ENCODE measurements around the gene BCAM. TPM values are rescaled to one million over a fixed set of nuclear protein-coding genes. Genes with fewer than 3 reads are reported as not detected.

Gene BCAM
- total and polyA plus RNA-seq, 2 donors (not counting 3 experiments of a cell fraction or from before 2014, with no cell fraction given): 23.9 to 28.5 TPM

DNA sequence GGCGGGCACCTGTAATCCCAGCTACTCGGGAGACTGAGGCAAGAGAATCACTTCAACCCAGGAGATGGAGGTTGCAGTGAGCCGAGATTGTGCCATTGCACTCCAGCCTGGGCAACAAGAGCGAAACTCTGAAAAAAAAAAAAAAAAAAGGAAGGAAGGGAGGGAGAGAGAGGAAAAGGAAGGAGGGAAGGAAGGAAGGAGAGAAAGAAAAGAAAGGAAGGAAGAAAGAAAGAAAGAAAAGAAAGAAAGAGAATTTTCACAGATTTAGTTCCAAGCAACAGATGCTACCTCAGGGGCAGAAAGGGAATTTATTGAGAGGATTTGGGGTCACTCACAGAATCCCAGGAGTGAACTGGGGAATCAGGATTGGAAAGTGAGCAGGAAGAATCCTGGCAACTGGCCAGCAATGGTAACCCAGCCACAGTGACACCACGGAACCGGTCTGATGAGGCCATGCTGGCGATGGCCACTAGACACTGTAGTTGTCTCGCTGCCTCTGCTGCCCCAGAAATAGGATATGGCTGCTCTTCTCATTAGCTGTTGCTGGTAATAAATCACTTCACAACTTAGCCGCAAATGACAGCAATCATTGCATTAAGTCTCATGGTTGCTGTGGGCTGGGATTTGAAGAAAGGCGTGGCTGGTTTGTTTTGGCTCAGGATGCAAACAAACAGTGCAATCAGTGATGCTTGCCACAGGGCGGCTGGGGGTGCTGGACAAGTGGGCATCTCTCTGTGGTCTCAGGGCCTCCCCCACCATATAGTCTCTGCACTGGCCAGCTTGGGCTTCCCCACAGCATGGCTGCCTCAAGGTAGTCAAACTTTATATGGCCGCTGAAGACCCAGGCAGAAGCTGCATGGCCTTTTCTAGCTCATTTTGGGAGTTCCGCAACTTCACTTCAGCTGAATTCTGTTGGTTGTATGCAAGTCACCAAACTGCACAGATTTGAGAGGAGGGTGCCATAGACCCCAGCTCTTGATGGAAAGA, 5.2 kb upstream of the BCAM start:
- Histone ChIP-seq H3K79me2 (ENCODE audit: control insufficient read depth, insufficient read depth, low read length) (no peaks in the 10 kb centered on the region), H3K9ac (replicated peaks; ENCODE audit: extremely low read depth, insufficient read depth, low read length) (no peak overlapping the region), H3K36me3 (ENCODE audit: control insufficient read depth in 2 of 2, extremely low read depth in 1 of 2, insufficient read depth in 2 of 2, low read length in 2 of 2) (no peaks in the 10 kb centered on the region), H3K27ac (ENCODE audit: insufficient read depth, low read depth, low read length) (no peak overlapping the region), H3K9me1 (replicated peaks; ENCODE audit: control insufficient read depth, extremely low read depth, insufficient read depth, low read length) (no peaks in the 10 kb centered on the region), H2AFZ (ENCODE audit: low read depth, low read length) (no peak overlapping the region), H4K20me1 (replicated peaks; ENCODE audit: control insufficient read depth, extremely low read depth, insufficient read depth, low read length) (no peaks in the 10 kb centered on the region), H3K4me3 (replicated peaks in 1 of 3; ENCODE audit: insufficient read depth in 1 of 3, low read depth in 1 of 3, low read length in 3 of 3) (no peak overlapping the region), H3K4me1 (ENCODE audit: control insufficient read depth, extremely low read depth, insufficient read depth, low read length) (peaks cover 10% of the 10 kb centered on the region), H3K27me3 (ENCODE audit: control insufficient read depth in 2 of 2, insufficient read depth in 2 of 2, low read length in 2 of 2) (no peaks in the 10 kb centered on the region), H3K9me3 (replicated peaks; ENCODE audit: control insufficient read depth, insufficient read depth, low read length) (no peaks in the 10 kb centered on the region), H3K4me2 (ENCODE audit: insufficient read depth, low read length) (no peak overlapping the region)
- no TSS peak for BruUV-seq (replicated peaks)
- ChIA-PET POLR2A (interaction anchor here (0.7 kb wide), 1 partner anchor 26 kb away, joined by 7 read pairs; no protein-coding TSS in a partner anchor), CTCF (interaction anchor here (0.7 to 2.8 kb wide), 10 partner anchors 18 to 233 kb away, joined by 3 to 21 read pairs (median 6); no protein-coding TSS in a partner anchor)
- dilution Hi-C loops (cut with MboI; ENCODE audit: extremely low pct_ligation_motif_present, low sequenced_read_pairs): no loop called here
- FAIRE-seq (no peak), DNase-seq (ENCODE audit: low read depth, low spot score) (no peak)
- TF ChIP-seq GATA2 (IDR thresholded peaks at IDR 0.05; ENCODE audit: insufficient read depth, insufficient read length, low read depth, low read length) (no peak), EZH2 (IDR thresholded peaks at IDR 0.05; ENCODE audit: borderline replicate concordance, low read depth, low read length, severe bottlenecking) (no peak), MYC (IDR thresholded peaks at IDR 0.05; ENCODE audit: low read depth, low read length) (no peak), JUN (IDR thresholded peaks at IDR 0.05; ENCODE audit: borderline replicate concordance, insufficient read depth, insufficient read length, low read depth) (no peak), POLR2A (IDR thresholded peaks at IDR 0.05; ENCODE audit: low read depth, low read length) (no peak), POLR2AphosphoS5 (IDR thresholded peaks at IDR 0.05; ENCODE audit: insufficient read depth, low read depth, low read length) (no peak), FOS (IDR thresholded peaks at IDR 0.05; ENCODE audit: borderline replicate concordance, insufficient read depth, low read length) (no peak)
- TF ChIP-seq, protein P1, sequence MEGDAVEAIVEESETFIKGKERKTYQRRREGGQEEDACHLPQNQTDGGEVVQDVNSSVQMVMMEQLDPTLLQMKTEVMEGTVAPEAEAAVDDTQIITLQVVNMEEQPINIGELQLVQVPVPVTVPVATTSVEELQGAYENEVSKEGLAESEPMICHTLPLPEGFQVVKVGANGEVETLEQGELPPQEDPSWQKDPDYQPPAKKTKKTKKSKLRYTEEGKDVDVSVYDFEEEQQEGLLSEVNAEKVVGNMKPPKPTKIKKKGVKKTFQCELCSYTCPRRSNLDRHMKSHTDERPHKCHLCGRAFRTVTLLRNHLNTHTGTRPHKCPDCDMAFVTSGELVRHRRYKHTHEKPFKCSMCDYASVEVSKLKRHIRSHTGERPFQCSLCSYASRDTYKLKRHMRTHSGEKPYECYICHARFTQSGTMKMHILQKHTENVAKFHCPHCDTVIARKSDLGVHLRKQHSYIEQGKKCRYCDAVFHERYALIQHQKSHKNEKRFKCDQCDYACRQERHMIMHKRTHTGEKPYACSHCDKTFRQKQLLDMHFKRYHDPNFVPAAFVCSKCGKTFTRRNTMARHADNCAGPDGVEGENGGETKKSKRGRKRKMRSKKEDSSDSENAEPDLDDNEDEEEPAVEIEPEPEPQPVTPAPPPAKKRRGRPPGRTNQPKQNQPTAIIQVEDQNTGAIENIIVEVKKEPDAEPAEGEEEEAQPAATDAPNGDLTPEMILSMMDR (IDR thresholded peaks at IDR 0.05; ENCODE audit: extremely low read depth in 1 of 2, insufficient read depth in 1 of 2, low read depth in 1 of 2, low read length in 2 of 2): no peak
- TF ChIP-seq, protein P2, sequence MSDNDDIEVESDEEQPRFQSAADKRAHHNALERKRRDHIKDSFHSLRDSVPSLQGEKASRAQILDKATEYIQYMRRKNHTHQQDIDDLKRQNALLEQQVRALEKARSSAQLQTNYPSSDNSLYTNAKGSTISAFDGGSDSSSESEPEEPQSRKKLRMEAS (IDR thresholded peaks at IDR 0.05; ENCODE audit: insufficient read depth, insufficient read length): no peak
- intact Hi-C loops (cut with micrococcal nuclease): loop anchor here (10.0 kb wide), 1 partner anchor 151 kb away; the partner anchor contains the start of gene CLPTM1

Data from endothelial cell of umbilical vein (primary cell).